Skeletal muscle tissue (tissue), 4 donors: ENCODE data around the gene PSMB2. TPM values are rescaled to one million over a fixed set of nuclear protein-coding genes. Genes with fewer than 3 reads are reported as not detected.

ENCODE experiments used
- H3K27ac ChIP-seq: one replicate; pipeline ENCODE4 v1.7.0; 2013; ENCODE audit warnings: mild to moderate bottlenecking, low read depth, low read length, inconsistent platforms
- H3K27me3 ChIP-seq, 3 donors: one replicate each; pipeline ENCODE4 v1.7.0; 2013; ENCODE audit warnings: low read length in 3 of 3; ENCODE audit not compliant: control insufficient read depth in 3 of 3, insufficient read depth in 3 of 3
- H3K36me3 ChIP-seq, 3 donors: one replicate each; pipeline ENCODE4 v1.7.0; 2013; ENCODE audit warnings: low read length in 3 of 3; ENCODE audit not compliant: control insufficient read depth in 3 of 3, insufficient read depth in 3 of 3
- H3K4me1 ChIP-seq, 3 donors: one replicate each; pipeline ENCODE4 v1.7.0; 2013; ENCODE audit warnings: low read length in 3 of 3, mild to moderate bottlenecking in 3 of 3; ENCODE audit not compliant: control insufficient read depth in 3 of 3, insufficient read depth in 3 of 3
- H3K4me3 ChIP-seq, 3 donors: one replicate each; pipeline ENCODE4 v1.7.0; 2013; ENCODE audit warnings: low read length in 3 of 3
- H3K9ac ChIP-seq, 3 donors: one replicate each; pipeline ENCODE4 v1.7.0; 2013; ENCODE audit warnings: low read length in 3 of 3, mild to moderate bottlenecking in 3 of 3, moderate library complexity in 2 of 3, low read depth in 1 of 3
- H3K9me3 ChIP-seq, 3 donors: one replicate each; pipeline ENCODE4 v1.7.0; 2013; ENCODE audit warnings: low read length in 3 of 3; ENCODE audit not compliant: control insufficient read depth in 3 of 3
- total RNA-seq: library from RNA; depleted of rRNA; stranded (reverse); fragments of >200 nt; gene quantifications from one replicate; pipeline ENCODE4 v1.2.3, GENCODE V29; 2014
- donor health status: Osteomylitis.

Gene PSMB2
- total RNA-seq, 1 donor from 2014 or later, result 11.5 TPM

DNA sequence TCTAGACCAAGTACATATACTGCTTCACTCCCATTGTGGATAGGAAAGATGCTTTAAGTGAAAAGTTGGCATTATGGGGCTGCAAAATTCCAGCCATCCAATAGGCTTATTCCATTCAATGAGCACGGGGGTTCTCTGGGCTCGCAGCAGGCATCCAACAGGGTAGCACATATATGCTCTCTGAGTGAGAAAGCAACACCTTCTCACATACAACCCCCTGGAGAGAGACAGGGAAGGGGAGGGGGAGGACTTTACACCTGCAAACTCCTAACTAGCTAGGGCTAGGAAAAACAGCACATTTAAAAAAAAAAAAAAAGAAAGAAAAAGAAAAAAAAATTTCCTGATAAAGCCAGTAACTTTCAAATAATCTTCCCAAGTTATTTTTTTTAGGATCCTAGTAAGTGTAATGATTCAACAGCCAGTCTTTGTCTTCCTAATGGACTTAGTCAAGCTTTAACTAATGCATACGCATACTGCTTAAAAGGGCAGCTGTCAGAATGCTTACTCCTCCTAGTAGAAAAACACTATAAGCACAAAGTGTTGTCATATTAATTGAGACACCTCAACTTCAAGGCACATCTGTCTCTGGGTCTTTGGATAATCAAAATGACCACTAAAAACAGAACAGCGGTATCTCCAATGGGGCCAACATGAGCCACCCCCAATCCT, 18.7 kb downstream of the PSMB2 start:
- H3K4me1 ChIP-seq, result peaks cover 0 to 3% (median 0%) of the 10 kb centered on the region in 3 donors
- H3K36me3 ChIP-seq, result peaks cover 18 to 31% (median 30%) of the 10 kb centered on the region in 3 donors
- H3K9me3 ChIP-seq, result no peaks in the 10 kb centered on the region
- no peaks in the 10 kb centered on the region for H3K27me3 ChIP-seq
- H3K4me3 ChIP-seq, result no peak overlapping the region
- no peak overlapping the region for H3K9ac ChIP-seq
- no peak overlapping the region for H3K27ac ChIP-seq

- peaks cover 17 to 45% (median 41%) of the 10 kb centered on the region in 3 donors for H3K36me3 ChIP-seq
- no peak overlapping the region for H3K27ac ChIP-seq
- no peak overlapping the region for H3K9ac ChIP-seq
- peaks cover 0 to 3% (median 0%) of the 10 kb centered on the region in 3 donors for H3K4me1 ChIP-seq
- H3K27me3 ChIP-seq, result no peaks in the 10 kb centered on the region
- H3K4me3 ChIP-seq, result no peak overlapping the region
- H3K9me3 ChIP-seq, result no peaks in the 10 kb centered on the region
Observed at GRCh38 chr1:35619237-35620121, 21.8 kb downstream of the PSMB2 start.

- Histone ChIP-seq H3K27ac (no peak overlapping the region), H3K4me3 (no peak overlapping the region), H3K9ac (no peak overlapping the region), H3K36me3 (peaks cover 14 to 40% (median 40%) of the 10 kb centered on the region in 3 donors), H3K9me3 (no peaks in the 10 kb centered on the region), H3K27me3 (no peaks in the 10 kb centered on the region), H3K4me1 (no peaks in the 10 kb centered on the region)
Observed at GRCh38 chr1:35615440-35615839, 25.9 kb downstream of the PSMB2 start.

GRCh38 chr1:35611655-35612054, 29.7 kb downstream of the PSMB2 start:
- Histone ChIP-seq H3K27me3 (no peaks in the 10 kb centered on the region), H3K9me3 (no peaks in the 10 kb centered on the region), H3K27ac (no peak overlapping the region), H3K36me3 (peaks cover 28 to 45% (median 41%) of the 10 kb centered on the region in 3 donors), H3K4me1 (no peaks in the 10 kb centered on the region), H3K4me3 (no peak overlapping the region), H3K9ac (no peak overlapping the region)

- peaks cover 36 to 61% (median 50%) of the 10 kb centered on the region in 3 donors for H3K36me3 ChIP-seq
- no peak overlapping the region for H3K9ac ChIP-seq
- no peaks in the 10 kb centered on the region for H3K27me3 ChIP-seq
- no peaks in the 10 kb centered on the region for H3K9me3 ChIP-seq
- H3K27ac ChIP-seq, result no peak overlapping the region
- no peaks in the 10 kb centered on the region for H3K4me1 ChIP-seq
- H3K4me3 ChIP-seq, result no peak overlapping the region
Observed at GRCh38 chr1:35605867-35606182, 35.5 kb downstream of the PSMB2 start.

DNA sequence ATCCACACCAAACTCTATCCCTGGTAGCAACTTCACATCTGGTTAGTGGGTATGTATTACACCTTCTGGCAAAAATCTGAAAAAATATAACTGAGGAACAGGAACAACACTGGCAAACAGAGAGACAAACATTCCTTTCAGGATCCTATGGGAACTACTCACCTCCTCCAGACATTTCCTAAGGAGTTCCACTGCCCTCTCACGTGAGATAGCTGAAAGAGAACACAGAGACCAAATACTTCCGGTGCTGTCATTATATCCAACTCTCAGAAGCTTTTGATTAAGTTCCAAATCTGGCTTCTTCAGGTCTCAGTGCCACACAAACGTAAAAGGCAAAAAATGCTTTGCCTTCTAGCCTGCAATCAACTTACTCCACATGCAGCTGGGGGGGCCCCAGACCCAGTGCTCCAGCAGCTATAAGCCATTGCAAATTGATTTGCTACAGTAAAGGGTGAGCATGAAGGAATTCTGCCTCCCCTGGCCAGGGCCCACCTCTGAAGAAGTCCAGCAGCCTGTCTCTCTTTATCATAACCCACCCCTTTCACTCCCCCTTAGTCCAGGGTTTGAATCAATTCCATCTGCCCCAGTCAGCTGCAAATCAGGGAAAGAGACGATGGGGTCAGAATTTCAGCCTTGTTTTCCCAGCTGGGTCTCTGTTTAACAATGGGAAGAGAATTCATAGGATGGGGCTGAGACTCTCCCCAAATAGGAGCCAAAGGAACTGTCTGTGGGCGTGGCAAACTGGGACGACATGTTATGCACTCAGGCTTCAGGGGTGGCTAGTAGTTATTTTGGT, 36.1 kb downstream of the PSMB2 start:
- Histone ChIP-seq H3K9ac (no peak overlapping the region), H3K4me1 (no peaks in the 10 kb centered on the region), H3K27ac (no peak overlapping the region), H3K36me3 (peaks cover 36 to 62% (median 50%) of the 10 kb centered on the region in 3 donors), H3K4me3 (no peak overlapping the region), H3K27me3 (no peaks in the 10 kb centered on the region), H3K9me3 (no peaks in the 10 kb centered on the region)

- no peaks in the 10 kb centered on the region for H3K4me1 ChIP-seq
- H3K4me3 ChIP-seq, result no peak overlapping the region
- no peak overlapping the region for H3K27ac ChIP-seq
- no peaks in the 10 kb centered on the region for H3K27me3 ChIP-seq
- H3K9ac ChIP-seq, result no peak overlapping the region
- no peaks in the 10 kb centered on the region for H3K9me3 ChIP-seq
- H3K36me3 ChIP-seq, result peaks cover 31 to 56% (median 42%) of the 10 kb centered on the region in 3 donors
Observed at GRCh38 chr1:35603941-35604340, 37.4 kb downstream of the PSMB2 start.

DNA sequence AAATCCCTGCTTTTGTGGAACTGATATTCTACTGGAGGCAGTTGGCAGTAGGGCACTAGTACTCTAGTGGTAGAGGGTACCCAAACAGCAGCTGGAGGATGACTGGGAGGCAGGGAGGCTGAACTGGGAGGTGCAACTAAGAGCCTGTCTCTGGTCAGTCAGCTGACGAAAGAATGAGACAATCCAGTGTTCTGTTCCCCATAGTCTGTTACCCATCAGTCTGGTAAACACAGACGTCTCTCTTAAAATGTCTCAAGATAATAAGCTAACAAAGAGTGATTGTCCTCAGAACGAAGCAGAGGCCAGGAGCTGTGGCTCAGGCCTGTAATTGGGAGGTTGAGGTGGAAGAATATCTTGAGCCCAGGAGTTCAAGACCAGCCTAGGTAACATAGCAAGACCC, 37.9 kb downstream of the PSMB2 start:
- H3K4me1 ChIP-seq, result no peaks in the 10 kb centered on the region
- H3K9me3 ChIP-seq, result no peaks in the 10 kb centered on the region
- H3K9ac ChIP-seq, result no peak overlapping the region
- no peaks in the 10 kb centered on the region for H3K27me3 ChIP-seq
- no peak overlapping the region for H3K4me3 ChIP-seq
- H3K27ac ChIP-seq, result no peak overlapping the region
- H3K36me3 ChIP-seq, result peaks cover 26 to 53% (median 37%) of the 10 kb centered on the region in 3 donors

- Histone ChIP-seq H3K27me3 (no peaks in the 10 kb centered on the region), H3K9me3 (no peaks in the 10 kb centered on the region), H3K36me3 (peaks cover 22 to 40% (median 26%) of the 10 kb centered on the region in 3 donors)
Observed at GRCh38 chr1:35600593-35600992, 40.7 kb downstream of the PSMB2 start.

More at GRCh38 chr1:35600593-35600992, 40.7 kb downstream of the PSMB2 start:
- Histone ChIP-seq H3K4me3 (no peak overlapping the region), H3K4me1 (no peaks in the 10 kb centered on the region), H3K9ac (no peak overlapping the region), H3K27ac (no peak overlapping the region)
